GM13977 (cell line): ENCODE data around the gene ERC2.

ENCODE experiments used
- DNase-seq: peaks from one replicate; pipeline ENCODE4 v3.0.0; 2012; ENCODE audit warnings: low spot score
- in situ Hi-C: fragments of 300-500 bp; cut with MboI; formaldehyde crosslinking; loops from one replicate; pipeline ENCODE4 v1.12.0; 2022; ENCODE audit warnings: low sequenced_read_pairs, low pct_unique_long_range_greater_than_20kb, mixed read lengths, inconsistent platforms; ENCODE audit not compliant: unreplicated experiment
- TF ChIP-seq, protein P1 (sequence below): IDR thresholded peaks from 2 replicates; pipeline ENCODE4 v1.5.1; 2012; ENCODE audit warnings: mild to moderate bottlenecking, control low read depth; ENCODE audit not compliant: insufficient read depth; ENCODE audit errors: extremely low read depth, missing control alignments

ERC2 gene

DNA sequence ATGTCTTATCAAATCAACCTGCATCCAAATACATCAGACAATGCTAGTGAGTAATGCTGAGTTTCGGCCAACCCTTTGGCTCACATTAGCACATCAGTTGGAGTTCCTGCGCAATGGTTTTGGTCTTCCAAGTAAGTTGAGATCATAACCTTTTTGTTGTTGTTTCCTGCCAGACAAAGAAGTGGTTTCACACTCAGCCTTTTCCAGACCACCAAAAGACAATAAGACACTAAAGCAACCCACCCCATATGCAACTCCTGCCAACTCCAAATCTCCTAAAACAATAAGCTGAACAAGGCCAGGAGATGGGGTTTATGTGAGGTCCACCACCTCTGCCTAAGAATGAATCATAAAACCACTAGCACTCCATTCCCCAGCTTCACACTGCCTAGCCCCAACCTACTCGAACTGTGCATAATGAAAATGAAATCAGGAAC is 177.0 kb downstream of the ERC2 start:
- in situ Hi-C loops = no loop called here
- DNase-seq = no peak
- TF ChIP-seq, protein P1, sequence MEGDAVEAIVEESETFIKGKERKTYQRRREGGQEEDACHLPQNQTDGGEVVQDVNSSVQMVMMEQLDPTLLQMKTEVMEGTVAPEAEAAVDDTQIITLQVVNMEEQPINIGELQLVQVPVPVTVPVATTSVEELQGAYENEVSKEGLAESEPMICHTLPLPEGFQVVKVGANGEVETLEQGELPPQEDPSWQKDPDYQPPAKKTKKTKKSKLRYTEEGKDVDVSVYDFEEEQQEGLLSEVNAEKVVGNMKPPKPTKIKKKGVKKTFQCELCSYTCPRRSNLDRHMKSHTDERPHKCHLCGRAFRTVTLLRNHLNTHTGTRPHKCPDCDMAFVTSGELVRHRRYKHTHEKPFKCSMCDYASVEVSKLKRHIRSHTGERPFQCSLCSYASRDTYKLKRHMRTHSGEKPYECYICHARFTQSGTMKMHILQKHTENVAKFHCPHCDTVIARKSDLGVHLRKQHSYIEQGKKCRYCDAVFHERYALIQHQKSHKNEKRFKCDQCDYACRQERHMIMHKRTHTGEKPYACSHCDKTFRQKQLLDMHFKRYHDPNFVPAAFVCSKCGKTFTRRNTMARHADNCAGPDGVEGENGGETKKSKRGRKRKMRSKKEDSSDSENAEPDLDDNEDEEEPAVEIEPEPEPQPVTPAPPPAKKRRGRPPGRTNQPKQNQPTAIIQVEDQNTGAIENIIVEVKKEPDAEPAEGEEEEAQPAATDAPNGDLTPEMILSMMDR = no peak

DNA sequence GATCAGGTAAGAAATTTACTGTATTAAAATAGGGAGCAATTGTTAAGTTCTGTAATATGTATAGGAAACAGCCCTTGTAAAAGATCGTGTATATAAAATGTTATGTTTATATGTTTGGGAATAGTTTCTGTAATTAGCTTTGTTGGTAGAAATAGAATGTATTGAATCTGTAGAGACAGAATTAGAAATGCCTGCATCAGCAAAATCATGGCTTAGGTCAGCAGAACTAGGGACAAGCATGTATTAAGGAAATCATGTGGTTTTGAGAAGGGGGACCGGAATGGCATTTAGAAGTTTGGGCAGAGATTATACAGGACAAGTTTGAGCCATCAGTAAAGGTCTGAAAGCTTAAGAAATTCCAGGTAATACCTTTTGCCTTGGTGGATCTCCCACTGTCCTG is 177.9 kb downstream of the ERC2 start:
- in situ Hi-C loops = no loop called here
- DNase-seq = no peak
- TF ChIP-seq, protein P1 = no peak

- TF ChIP-seq, protein P1 = no peak
Observed at GRCh38 chr3:56288258-56288657, 180.0 kb downstream of the ERC2 start.

GRCh38 chr3:56282341-56282740 is 185.9 kb downstream of the ERC2 start:
- DNase-seq = no peak
- in situ Hi-C loops = no loop called here
- TF ChIP-seq, protein P1 = no peak

More at GRCh38 chr3:56288258-56288657, 180.0 kb downstream of the ERC2 start:
- in situ Hi-C loops = no loop called here
- no peak for DNase-seq

- TF ChIP-seq, protein P1 = no peak
- in situ Hi-C loops = no loop called here
- no peak for DNase-seq
Observed at GRCh38 chr3:56277236-56277635, 191.0 kb downstream of the ERC2 start.

DNA sequence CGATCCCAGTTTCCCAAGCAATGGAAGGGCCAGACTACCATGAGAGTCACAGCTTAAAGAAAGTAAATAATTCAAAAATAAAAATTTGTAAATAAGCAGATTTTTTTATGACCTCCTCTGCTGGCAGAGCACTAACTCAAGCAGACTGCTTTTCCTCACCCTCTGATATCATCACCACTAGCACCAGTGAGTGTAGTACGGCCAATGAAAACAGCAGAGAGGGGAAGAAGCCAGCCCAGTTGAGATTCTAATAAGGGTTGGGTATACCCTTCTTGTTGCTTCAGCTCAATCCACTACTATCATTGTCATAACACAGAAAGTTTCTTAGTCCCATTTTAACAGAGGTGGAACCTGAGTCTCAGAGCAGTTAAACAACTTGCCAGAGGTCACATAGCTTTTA is 193.1 kb downstream of the ERC2 start:
- TF ChIP-seq, protein P1 = no peak
- in situ Hi-C loops = no loop called here
- no peak for DNase-seq
